Mucosa of descending colon (tissue), 3 donors: ENCODE measurements around the gene BEST2. TPM values are rescaled to one million over a fixed set of nuclear protein-coding genes. Genes with fewer than 3 reads are reported as not detected.

ENCODE experiments used
- ATAC-seq: fragments of 200-7000 bp; cut with Tn5 transposase; one replicate; pipeline ENCODE4 v1.9.1; 2020; ENCODE audit warnings: mild to moderate bottlenecking, moderate library complexity
- DNase-seq, 3 donors: peaks; one replicate each; pipeline ENCODE4 v3.0.0-alpha.2; 2020
- H3K36me3 ChIP-seq: fragments of 200-600 bp; one replicate; pipeline ENCODE4 v1.8.0; 2021; ENCODE audit warnings: low read depth, mild to moderate bottlenecking
- H3K4me1 ChIP-seq: fragments of 200-600 bp; one replicate; pipeline ENCODE4 v1.8.0; 2021; ENCODE audit warnings: low read depth, mild to moderate bottlenecking
- H3K4me3 ChIP-seq: fragments of 200-600 bp; one replicate; pipeline ENCODE4 v1.8.0; 2021; ENCODE audit warnings: mild to moderate bottlenecking
- H3K9me3 ChIP-seq: fragments of 200-600 bp; one replicate; pipeline ENCODE4 v1.8.0; 2021; ENCODE audit warnings: mild to moderate bottlenecking
- CTCF ChIP-seq: fragments of 200-600 bp; IDR thresholded peaks from one replicate; pipeline ENCODE4 v1.8.0; 2022; ENCODE audit warnings: antibody characterized with exemption, mild to moderate bottlenecking
- intact Hi-C, 2 donors: fragments of 100-400 bp; cut with DNase I in 1 of 2; cut with micrococcal nuclease in 1 of 2; formaldehyde crosslinking; loops; one replicate each; pipeline versions ENCODE4 v1.11.0 to v1.11.1; 2022; cut with DNase I, micrococcal nuclease
- total RNA-seq, 3 donors: library from RNA; stranded (reverse); fragmentation: NEBNext Ultra II Directional in 2 of 3; extraction: Animal tissue kit (Norgen Biotek cat#: 25700) in 2 of 3; gene quantifications; one replicate each; pipeline versions ENCODE4 v1.2.1 to v1.2.4, GENCODE V29; 2021 to 2023
- donor health status: DM: no; HTN: no; CAD: no; lungs with moderate emphysema.
- donor health status: DM: no; HTN: no; CAD: no.
- donor health status: DM: no; HTN: yes; CAD: no.

The BEST2 gene
- total RNA-seq, 3 donors from 2014 or later: 29.0 to 167 (median 32.2) TPM

GRCh38 chr19:12759686-12760085, 8.1 kb downstream of the BEST2 start:
- H3K36me3 ChIP-seq: no peaks in the 10 kb centered on the region
- no peaks in the 10 kb centered on the region for H3K9me3 ChIP-seq
- intact Hi-C loops: loop anchor here (5.0 kb wide), 2 partner anchors 38 to 52 kb away; no protein-coding TSS in a partner anchor
- peaks cover 7% of the 10 kb centered on the region for H3K4me1 ChIP-seq
- no peak overlapping the region for H3K4me3 ChIP-seq
- no peak for ATAC-seq
- TF ChIP-seq CTCF: no peak
- no peak for DNase-seq

GRCh38 chr19:12763100-12763499, 11.5 kb downstream of the BEST2 start:
- no peak overlapping the region for H3K4me3 ChIP-seq
- no peaks in the 10 kb centered on the region for H3K36me3 ChIP-seq
- no peaks in the 10 kb centered on the region for H3K9me3 ChIP-seq
- DNase-seq (no peak), ATAC-seq (no peak)
- peaks cover 8% of the 10 kb centered on the region for H3K4me1 ChIP-seq
- intact Hi-C loops: loop anchor here (5.0 kb wide), 1 partner anchor 34 kb away; no protein-coding TSS in a partner anchor
- TF ChIP-seq CTCF: no peak

- no peaks in the 10 kb centered on the region for H3K36me3 ChIP-seq
- no peak for DNase-seq
- H3K4me3 ChIP-seq: no peak overlapping the region
Measured at GRCh38 chr19:12764698-12765097, 13.1 kb downstream of the BEST2 start.

GRCh38 chr19:12766051-12766521, 14.5 kb downstream of the BEST2 start:
- Histone ChIP-seq H3K9me3 (no peaks in the 10 kb centered on the region), H3K36me3 (no peaks in the 10 kb centered on the region), H3K4me1 (peaks cover 13% of the 10 kb centered on the region), H3K4me3 (no peak overlapping the region)
- intact Hi-C loops: loop anchor here in 1 of 2 donors (5.0 kb wide), 1 partner anchor 81 kb away; no protein-coding TSS in a partner anchor
- DNase-seq: peak in 2 of 3 donors; percentile 84 to 94
- peak; percentile 88 for ATAC-seq
- TF ChIP-seq CTCF: peak; percentile 94

More at GRCh38 chr19:12764698-12765097, 13.1 kb downstream of the BEST2 start:
- no peak for ATAC-seq
- no peaks in the 10 kb centered on the region for H3K9me3 ChIP-seq
- intact Hi-C loops: loop anchor here (5.0 kb wide), 2 partner anchors 33 to 83 kb away; no protein-coding TSS in a partner anchor
- H3K4me1 ChIP-seq: peaks cover 8% of the 10 kb centered on the region
- no peak for TF ChIP-seq CTCF

GRCh38 chr19:12767150-12767549, 15.6 kb downstream of the BEST2 start:
- Histone ChIP-seq H3K4me3 (no peak overlapping the region), H3K36me3 (no peaks in the 10 kb centered on the region), H3K9me3 (no peaks in the 10 kb centered on the region), H3K4me1 (peaks cover 13% of the 10 kb centered on the region)
- intact Hi-C loops: loop anchor here in 1 of 2 donors (5.0 kb wide), 1 partner anchor 80 kb away; no protein-coding TSS in a partner anchor
- ATAC-seq (no peak), DNase-seq (no peak)
- TF ChIP-seq CTCF: no peak
